Measurements from ENCODE around the gene TRMT1L. TPM values are rescaled to one million over a fixed set of nuclear protein-coding genes. Genes with fewer than 3 reads are reported as not detected.
A peak's percentile ranks its signal among the peaks of the same experiment; 100 is the strongest.

Gene TRMT1L
- polyA plus RNA-seq, 1 experiment: 13.4 TPM

DNA sequence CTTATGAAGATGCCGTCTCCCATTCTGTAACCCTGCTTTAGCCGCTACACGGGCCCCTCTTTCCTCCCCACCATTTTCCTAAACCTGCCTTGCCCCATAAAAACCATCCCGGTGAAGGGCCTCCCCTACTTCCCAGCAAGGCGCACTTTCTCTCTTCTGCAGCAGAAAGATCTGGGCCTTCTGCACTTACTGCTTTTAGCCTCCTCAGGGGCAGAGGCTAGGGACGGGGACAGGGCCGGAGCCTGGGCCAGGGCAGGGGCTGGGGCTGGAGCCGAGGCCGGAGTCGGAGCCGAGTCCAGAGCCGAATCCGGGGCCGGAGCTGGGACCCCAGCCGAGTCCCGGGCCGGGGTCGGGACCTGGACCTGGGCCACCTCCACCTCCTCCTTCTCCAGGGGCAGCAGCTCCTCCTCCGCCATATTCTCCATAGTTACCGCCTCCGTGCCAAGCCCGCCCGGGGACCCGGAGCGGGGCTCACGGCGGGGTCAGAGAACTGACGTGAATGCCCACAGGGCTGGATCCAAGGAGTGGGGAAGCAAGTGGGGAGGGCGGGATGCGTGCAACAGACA is 382 bp downstream of the TRMT1L start:
- no peak for DNase-seq (ENCODE audit: low read depth)
- Histone ChIP-seq H3K27me3 (ENCODE audit: control insufficient read depth, insufficient read depth, low read length) (no peaks in the 10 kb centered on the region), H3K4me3 (ENCODE audit: low read depth, low read length) (peak overlapping the region; percentile 63), H3K36me3 (ENCODE audit: control insufficient read depth, insufficient read depth, low read length) (no peaks in the 10 kb centered on the region)
- POLR2A ChIA-PET: interaction anchor here (0.7 to 0.9 kb wide), 2 partner anchors 12 to 181 kb away, joined by 3 to 6 read pairs; no protein-coding TSS in a partner anchor
- TF ChIP-seq, protein P1, sequence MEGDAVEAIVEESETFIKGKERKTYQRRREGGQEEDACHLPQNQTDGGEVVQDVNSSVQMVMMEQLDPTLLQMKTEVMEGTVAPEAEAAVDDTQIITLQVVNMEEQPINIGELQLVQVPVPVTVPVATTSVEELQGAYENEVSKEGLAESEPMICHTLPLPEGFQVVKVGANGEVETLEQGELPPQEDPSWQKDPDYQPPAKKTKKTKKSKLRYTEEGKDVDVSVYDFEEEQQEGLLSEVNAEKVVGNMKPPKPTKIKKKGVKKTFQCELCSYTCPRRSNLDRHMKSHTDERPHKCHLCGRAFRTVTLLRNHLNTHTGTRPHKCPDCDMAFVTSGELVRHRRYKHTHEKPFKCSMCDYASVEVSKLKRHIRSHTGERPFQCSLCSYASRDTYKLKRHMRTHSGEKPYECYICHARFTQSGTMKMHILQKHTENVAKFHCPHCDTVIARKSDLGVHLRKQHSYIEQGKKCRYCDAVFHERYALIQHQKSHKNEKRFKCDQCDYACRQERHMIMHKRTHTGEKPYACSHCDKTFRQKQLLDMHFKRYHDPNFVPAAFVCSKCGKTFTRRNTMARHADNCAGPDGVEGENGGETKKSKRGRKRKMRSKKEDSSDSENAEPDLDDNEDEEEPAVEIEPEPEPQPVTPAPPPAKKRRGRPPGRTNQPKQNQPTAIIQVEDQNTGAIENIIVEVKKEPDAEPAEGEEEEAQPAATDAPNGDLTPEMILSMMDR (IDR thresholded peaks at IDR 0.05; ENCODE audit: insufficient read depth, low read depth, low read length): no peak
- CTCF ChIA-PET: interaction anchor here (1.8 to 3.7 kb wide), 2 partner anchors 12 to 157 kb away, joined by 5 to 40 read pairs; no protein-coding TSS in a partner anchor

DNA sequence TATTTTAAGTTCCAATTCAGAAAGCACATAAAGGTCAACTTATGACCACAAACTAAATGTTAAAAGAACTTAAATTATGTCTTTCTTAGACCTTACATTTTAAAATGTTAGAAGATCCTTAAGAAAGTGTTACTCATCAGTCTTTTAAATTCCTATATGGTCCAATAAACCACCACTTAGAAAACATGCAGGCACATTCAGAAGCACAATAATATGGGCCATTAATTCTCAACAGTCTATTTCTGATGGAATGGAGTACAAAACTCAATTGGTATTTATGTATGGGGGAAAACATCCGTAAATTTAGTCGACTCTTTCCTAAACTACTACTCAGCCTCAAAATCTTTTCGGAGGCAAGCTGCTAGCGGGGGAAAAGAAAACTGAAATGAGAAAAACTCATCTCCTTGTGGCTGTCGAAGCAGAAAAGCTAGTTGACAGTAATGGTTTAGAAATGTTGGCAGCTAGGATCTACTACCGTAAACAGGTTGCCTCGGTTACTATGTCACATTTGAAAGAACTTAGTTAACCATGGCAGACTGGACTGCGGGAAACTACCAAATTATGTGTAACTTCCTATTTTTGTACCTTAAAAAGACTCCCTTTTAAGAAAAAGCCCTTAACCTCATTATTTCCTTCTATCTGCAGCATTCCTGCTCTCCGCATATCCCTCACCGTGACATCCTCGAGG is 1.0 kb downstream of the TRMT1L start:
- ChIA-PET CTCF (interaction anchor here (3.7 kb wide), 1 partner anchor 13 kb away, joined by 40 read pairs; no protein-coding TSS in a partner anchor), POLR2A (interaction anchor here (0.7 kb wide), 1 partner anchor 11 kb away, joined by 6 read pairs; no protein-coding TSS in a partner anchor)
- TF ChIP-seq, protein P1 (IDR thresholded peaks at IDR 0.05; ENCODE audit: insufficient read depth, low read depth, low read length): no peak
- no peaks in the 10 kb centered on the region for H3K36me3 ChIP-seq (ENCODE audit: control insufficient read depth, insufficient read depth, low read length)
- H3K27me3 ChIP-seq (ENCODE audit: control insufficient read depth, insufficient read depth, low read length): no peaks in the 10 kb centered on the region
- H3K4me3 ChIP-seq (ENCODE audit: low read depth, low read length): peak overlapping the region; percentile 63
- no peak for DNase-seq (ENCODE audit: low read depth)

DNA sequence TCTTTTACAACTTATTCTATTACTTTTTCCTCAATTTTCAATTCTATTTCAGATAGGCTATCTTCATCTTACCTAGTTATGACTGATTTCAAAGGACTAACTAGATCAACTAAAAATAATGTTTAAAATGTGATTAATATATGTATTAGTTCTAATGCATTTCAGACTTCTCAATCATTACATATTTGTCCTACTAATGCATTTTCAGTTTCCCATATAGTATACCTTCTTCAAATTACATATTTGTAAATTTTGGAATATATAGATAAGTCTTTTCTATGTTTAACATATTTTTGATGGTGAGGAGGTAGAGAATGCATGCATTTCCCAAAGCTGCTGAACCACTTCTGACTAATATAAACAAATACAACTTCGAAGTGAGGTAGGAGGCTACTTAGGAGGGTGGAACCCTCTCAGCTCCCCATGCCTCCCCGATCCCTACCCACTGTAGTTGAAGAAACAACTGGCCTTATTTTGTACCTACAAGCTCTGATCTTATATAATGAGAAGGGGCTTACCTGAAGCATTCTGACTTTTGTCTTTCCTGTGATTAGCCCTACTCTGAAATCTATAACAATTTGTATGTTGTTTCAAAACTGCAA is 1.7 kb downstream of the TRMT1L start:
- H3K4me3 ChIP-seq (ENCODE audit: low read depth, low read length): no peak overlapping the region
- TF ChIP-seq, protein P1 (IDR thresholded peaks at IDR 0.05; ENCODE audit: insufficient read depth, low read depth, low read length): no peak
- CTCF ChIA-PET: no interaction called here
- DNase-seq (ENCODE audit: low read depth): no peak
- POLR2A ChIA-PET: no interaction called here
- H3K27me3 ChIP-seq (ENCODE audit: control insufficient read depth, insufficient read depth, low read length): no peaks in the 10 kb centered on the region
- H3K36me3 ChIP-seq (ENCODE audit: control insufficient read depth, insufficient read depth, low read length): no peaks in the 10 kb centered on the region

DNA sequence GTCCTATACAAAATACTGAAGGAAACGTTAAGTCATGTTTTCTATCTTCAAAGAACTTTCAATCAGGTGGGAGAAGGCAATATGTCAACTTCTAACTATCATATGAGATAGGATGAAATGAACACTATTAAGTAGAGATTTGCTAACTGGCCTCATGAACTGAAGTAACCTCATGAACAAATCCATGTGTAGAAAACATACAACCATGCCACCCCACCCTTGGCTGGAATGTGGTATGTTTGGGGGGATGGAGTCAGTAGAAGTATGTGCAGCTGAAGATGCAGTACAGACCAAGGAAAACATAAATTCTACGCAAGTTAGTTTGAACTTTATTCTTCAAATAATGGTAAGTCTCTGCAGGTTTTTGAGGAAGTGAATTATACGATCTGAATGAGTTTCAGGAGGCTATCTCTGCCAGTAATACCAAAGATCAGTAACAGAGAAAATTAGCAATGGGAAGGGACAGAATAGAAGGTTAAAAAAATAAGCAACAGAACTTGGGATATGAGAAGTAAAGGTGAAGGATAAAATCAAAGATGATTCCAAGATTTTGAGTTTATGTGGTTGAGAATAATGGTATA is 4.5 kb downstream of the TRMT1L start:
- no peaks in the 10 kb centered on the region for H3K27me3 ChIP-seq (ENCODE audit: control insufficient read depth, insufficient read depth, low read length)
- ChIA-PET POLR2A (no interaction called here), CTCF (interaction anchor here (1.2 kb wide), 1 partner anchor 18 kb away, joined by 3 read pairs; no protein-coding TSS in a partner anchor)
- TF ChIP-seq, protein P1 (IDR thresholded peaks at IDR 0.05; ENCODE audit: insufficient read depth, low read depth, low read length): no peak
- no peak for DNase-seq (ENCODE audit: low read depth)
- H3K4me3 ChIP-seq (ENCODE audit: low read depth, low read length): no peak overlapping the region
- H3K36me3 ChIP-seq (ENCODE audit: control insufficient read depth, insufficient read depth, low read length): 0 out of 2 replicates have a peak, but pooled peaks cover 2% of the 10 kb centered on the region

DNA sequence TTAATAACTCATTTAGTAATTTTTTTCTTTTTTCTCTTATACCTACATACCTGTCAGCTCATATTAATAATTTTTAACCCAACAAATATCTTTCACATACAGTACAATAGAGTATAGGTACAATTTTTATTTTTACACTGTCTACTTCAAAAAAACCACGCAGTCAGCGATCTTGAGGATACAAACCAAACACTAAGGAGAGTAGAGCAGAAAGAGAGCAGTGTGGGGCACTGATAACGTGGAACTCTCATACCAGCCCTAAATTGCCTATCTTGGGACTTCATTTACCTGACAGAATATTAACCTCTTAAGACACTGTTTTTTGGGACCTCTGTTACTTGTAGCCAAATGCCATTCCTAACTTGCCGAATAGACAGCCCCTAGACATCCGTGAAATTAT is 5.5 kb downstream of the TRMT1L start:
- ChIA-PET POLR2A (no interaction called here), CTCF (interaction anchor here (0.7 to 1.2 kb wide), 2 partner anchors 19 to 56 kb away, joined by 3 read pairs; no protein-coding TSS in a partner anchor)
- Histone ChIP-seq H3K27me3 (ENCODE audit: control insufficient read depth, insufficient read depth, low read length) (no peaks in the 10 kb centered on the region), H3K4me3 (ENCODE audit: low read depth, low read length) (no peak overlapping the region), H3K36me3 (ENCODE audit: control insufficient read depth, insufficient read depth, low read length) (0 out of 2 replicates have a peak, but pooled peaks cover 2% of the 10 kb centered on the region)
- TF ChIP-seq, protein P1 (IDR thresholded peaks at IDR 0.05; ENCODE audit: insufficient read depth, low read depth, low read length): no peak
- no peak for DNase-seq (ENCODE audit: low read depth)

Data from BJ (cell line).